ENCODE data around the gene ZNF438.
"Not testable (repeated sequence)": the region's sequence is repeated elsewhere in the genome, so short reads cannot be mapped to it uniquely, and the experiment has no call there.

The ZNF438 gene

DNA sequence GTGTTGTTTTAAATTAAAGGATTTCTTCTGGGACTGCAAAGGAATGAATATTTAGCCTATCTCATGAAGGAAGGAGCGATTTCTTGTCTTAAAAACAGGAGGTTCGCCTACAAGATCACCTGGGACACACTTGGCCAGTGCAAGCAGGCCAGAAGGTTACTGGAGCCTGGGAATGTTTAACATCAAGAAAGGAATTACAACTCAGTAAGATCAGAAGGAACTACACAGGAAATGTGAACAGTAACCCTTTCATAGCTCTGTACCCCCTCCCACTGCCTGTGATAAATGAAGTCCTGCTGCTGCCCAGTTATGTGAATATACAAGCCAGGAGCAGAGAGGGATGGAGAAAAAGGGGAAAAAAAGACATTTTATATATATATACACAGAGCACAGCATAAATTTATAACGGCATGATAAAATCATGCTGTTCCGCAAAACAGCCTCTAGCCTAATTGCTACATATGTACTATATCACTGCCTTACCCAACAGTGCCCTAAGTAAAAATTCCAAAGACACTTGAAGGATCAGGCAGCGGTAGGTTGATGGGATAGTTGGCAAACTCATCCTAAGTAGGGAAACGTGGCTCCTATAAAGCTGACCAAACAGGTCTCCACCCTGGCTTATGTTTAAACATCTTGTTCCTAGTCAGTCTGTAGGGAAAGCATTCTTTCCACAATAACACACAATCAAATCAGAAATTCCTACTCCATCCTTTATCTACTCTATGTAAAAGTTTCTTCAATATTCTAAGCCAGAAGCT, 63.8 kb downstream of the ZNF438 start:
- H3K36me3 ChIP-seq = no peaks in the 10 kb centered on the region
- no peak overlapping the region for H3K9ac ChIP-seq
- no peaks in the 10 kb centered on the region for H3K27me3 ChIP-seq
- H3K27ac ChIP-seq = no peak overlapping the region
- no peak for TF ChIP-seq Cebpa-rat (IDR thresholded peaks at IDR 0.05)
- no peak overlapping the region for H3K4me2 ChIP-seq
- H3K9me3 ChIP-seq = no peaks in the 10 kb centered on the region
- no peak overlapping the region for H3K4me3 ChIP-seq
- H4K20me1 ChIP-seq = no peaks in the 10 kb centered on the region
- H3K4me1 ChIP-seq = peaks cover 8% of the 10 kb centered on the region; the same call in 1 of the 2 replicates

DNA sequence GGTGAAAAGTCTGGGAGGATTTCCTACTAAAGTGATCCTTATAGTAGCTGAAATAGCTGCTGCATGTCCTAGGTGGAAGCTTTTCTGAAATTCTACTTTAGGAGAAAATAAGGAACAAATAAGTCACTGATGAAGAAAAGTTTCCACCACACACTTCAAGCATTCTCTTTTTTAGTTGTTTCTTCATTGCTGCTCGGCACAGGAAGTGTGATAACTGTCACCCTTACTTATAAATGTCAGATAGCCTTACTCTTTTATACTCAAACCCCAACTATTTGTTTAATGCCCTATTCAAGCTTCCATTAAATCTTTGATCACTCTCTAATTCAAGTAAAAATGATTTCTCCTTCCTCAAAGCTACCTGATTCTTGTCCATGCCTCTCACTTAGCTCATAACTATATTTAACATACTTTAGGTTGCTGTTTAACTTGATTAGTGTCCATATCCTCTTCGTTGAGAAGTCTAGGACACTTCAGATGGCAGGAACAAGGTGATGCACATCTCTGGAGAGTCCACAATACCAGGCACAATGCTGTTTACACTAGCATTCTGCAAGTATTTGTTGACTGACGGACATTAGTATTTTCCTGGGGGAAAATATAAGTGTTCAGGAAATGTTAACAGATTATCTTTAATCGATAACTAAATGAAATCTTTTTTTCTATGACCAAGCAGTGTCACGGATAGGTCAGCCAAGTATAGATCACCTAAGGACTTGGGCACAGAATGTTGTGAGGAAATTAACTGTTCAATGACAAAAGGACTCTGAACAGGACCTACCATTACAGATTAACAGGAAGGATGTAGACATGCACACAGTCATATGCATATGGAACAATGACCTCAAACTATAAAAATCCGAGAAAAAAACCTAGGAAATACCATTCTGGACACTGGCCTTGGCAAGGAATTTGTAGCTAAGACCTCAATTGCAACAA, 67.4 kb downstream of the ZNF438 start:
- no peak for TF ChIP-seq Cebpa-rat (IDR thresholded peaks at IDR 0.05)
- Histone ChIP-seq H3K9me3 (no peaks in the 10 kb centered on the region), H3K27ac (no peak overlapping the region), H3K9ac (no peak overlapping the region), H3K36me3 (no peaks in the 10 kb centered on the region), H3K4me2 (no peak overlapping the region), H3K4me3 (no peak overlapping the region), H3K4me1 (peaks cover 8% of the 10 kb centered on the region; the same call in 1 of the 2 replicates), H3K27me3 (no peaks in the 10 kb centered on the region), H4K20me1 (no peaks in the 10 kb centered on the region)

DNA sequence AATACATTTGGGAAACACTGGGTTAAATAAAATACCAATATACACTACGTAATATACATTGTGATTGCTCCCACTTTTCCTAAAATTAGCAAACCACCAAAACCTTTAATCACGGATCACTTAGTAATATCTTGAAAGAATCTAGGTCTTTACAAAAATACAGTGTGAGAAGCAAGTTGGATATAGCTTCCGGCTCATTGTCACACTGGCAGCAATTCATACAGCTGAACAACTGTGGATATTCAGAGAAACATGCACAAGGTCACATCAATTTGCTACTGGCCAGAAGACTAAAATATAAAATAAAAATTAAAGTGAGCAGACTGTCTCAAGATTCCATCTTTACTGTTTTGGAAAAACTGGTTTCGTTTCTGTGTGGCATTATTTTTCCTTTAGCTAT, 69.1 kb downstream of the ZNF438 start:
- Histone ChIP-seq H3K27ac (no peak overlapping the region), H3K4me3 (no peak overlapping the region), H3K4me2 (no peak overlapping the region), H3K9ac (no peak overlapping the region), H4K20me1 (no peaks in the 10 kb centered on the region), H3K36me3 (no peaks in the 10 kb centered on the region), H3K4me1 (peaks cover 8% of the 10 kb centered on the region; the same call in 1 of the 2 replicates), H3K27me3 (no peaks in the 10 kb centered on the region), H3K9me3 (no peaks in the 10 kb centered on the region)
- TF ChIP-seq Cebpa-rat (IDR thresholded peaks at IDR 0.05) = no peak

- no peak overlapping the region for H3K9ac ChIP-seq
- H3K4me1 ChIP-seq = peaks cover 8% of the 10 kb centered on the region; the same call in 1 of the 2 replicates
- H3K9me3 ChIP-seq = peaks cover 7% of the 10 kb centered on the region
- TF ChIP-seq Cebpa-rat (IDR thresholded peaks at IDR 0.05) = no peak
- no peak overlapping the region for H3K27ac ChIP-seq
- H4K20me1 ChIP-seq = no peaks in the 10 kb centered on the region
- H3K36me3 ChIP-seq = no peaks in the 10 kb centered on the region
- H3K4me3 ChIP-seq = no peak overlapping the region
- no peaks in the 10 kb centered on the region for H3K27me3 ChIP-seq
- H3K4me2 ChIP-seq = no peak overlapping the region
These were observed 71.8 kb downstream of the ZNF438 start for GRCh38 chr10:30959836-30960210.

GRCh38 chr10:30949218-30949617, 82.4 kb downstream of the ZNF438 start:
- H3K4me3 ChIP-seq, H3K9me3 ChIP-seq, H3K4me2 ChIP-seq, H3K27me3 ChIP-seq, H3K4me1 ChIP-seq, H3K9ac ChIP-seq, H3K36me3 ChIP-seq, H3K27ac ChIP-seq, H4K20me1 ChIP-seq: not testable (repeated sequence)

DNA sequence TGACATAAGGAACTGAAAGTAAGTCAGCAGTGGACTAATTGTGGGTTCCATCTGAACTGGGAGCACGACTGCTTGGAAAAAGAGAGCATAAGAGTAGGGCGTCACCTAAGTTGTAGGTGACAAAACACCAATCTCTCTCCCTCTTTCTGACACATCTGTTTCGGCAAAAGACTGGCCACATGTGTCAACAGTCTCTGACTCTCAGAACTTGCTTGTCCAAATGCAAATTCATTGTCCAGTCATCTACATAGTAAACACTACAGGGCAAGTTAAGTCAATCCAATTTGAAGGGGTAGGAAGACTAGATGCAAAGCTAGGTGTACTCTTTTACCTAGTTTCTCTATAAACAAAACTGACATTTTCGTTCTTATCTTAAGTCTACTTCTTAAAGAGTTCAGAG, 87.7 kb downstream of the ZNF438 start:
- Histone ChIP-seq H3K27ac (no peak overlapping the region), H3K4me1 (no peaks in the 10 kb centered on the region), H4K20me1 (no peaks in the 10 kb centered on the region), H3K27me3 (no peaks in the 10 kb centered on the region), H3K36me3 (no peaks in the 10 kb centered on the region), H3K9me3 (no peaks in the 10 kb centered on the region), H3K4me2 (no peak overlapping the region), H3K4me3 (no peak overlapping the region), H3K9ac (no peak overlapping the region)
- no peak for TF ChIP-seq Cebpa-rat (IDR thresholded peaks at IDR 0.05)

DNA sequence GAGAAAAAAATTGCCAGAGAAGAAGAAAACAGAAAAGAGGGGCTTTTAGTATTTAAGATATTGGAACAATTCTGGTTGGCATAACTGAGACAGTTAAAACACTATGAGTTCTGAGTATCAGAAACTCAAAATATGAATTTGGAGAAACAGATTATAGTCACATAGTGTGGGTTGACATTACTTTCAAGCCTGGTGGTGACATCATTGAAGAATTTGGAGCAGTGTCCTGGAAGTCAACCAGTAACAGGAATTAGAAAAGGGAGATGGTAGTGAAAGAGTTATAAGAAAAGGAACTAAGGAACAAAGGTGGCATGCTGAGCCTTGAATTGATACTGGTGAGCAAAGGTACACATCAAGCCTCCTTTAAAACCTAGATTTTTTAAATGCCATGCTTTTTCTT, 88.2 kb downstream of the ZNF438 start:
- H3K9ac ChIP-seq = no peak overlapping the region
- H3K4me1 ChIP-seq = no peaks in the 10 kb centered on the region
- H3K9me3 ChIP-seq = no peaks in the 10 kb centered on the region
- H3K27me3 ChIP-seq = no peaks in the 10 kb centered on the region
- H4K20me1 ChIP-seq = no peaks in the 10 kb centered on the region
- no peaks in the 10 kb centered on the region for H3K36me3 ChIP-seq
- H3K27ac ChIP-seq = no peak overlapping the region
- H3K4me2 ChIP-seq = no peak overlapping the region
- no peak for TF ChIP-seq Cebpa-rat (IDR thresholded peaks at IDR 0.05)
- no peak overlapping the region for H3K4me3 ChIP-seq

DNA sequence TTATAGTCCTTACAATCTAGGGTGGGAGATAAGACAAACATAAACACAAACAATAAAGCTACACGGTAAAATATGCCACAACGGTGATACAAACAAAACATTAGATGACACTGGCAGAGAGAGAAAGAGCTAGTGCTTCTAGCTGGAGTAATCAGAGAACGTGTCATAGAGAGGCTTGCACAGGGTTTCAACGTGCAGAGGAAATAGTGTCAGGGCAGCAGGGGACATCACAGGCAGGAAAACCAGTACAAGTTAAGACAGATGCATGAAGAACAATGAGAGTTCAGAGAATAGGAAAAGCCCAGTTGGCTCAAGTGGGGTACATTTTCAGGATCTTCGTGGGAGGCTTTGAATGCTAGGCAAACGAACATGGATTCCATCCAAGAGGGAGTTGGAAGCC, 91.4 kb downstream of the ZNF438 start:
- Histone ChIP-seq H3K27me3 (no peaks in the 10 kb centered on the region), H3K27ac (no peak overlapping the region), H3K9ac (no peak overlapping the region), H3K4me3 (no peak overlapping the region), H3K4me2 (no peak overlapping the region), H4K20me1 (no peaks in the 10 kb centered on the region), H3K4me1 (no peaks in the 10 kb centered on the region), H3K36me3 (no peaks in the 10 kb centered on the region), H3K9me3 (no peaks in the 10 kb centered on the region)
- TF ChIP-seq Cebpa-rat (IDR thresholded peaks at IDR 0.05) = no peak

GRCh38 chr10:30939643-30940251, 91.9 kb downstream of the ZNF438 start:
- H3K4me1 ChIP-seq = no peaks in the 10 kb centered on the region
- no peak for TF ChIP-seq Cebpa-rat (IDR thresholded peaks at IDR 0.05)
- H3K36me3 ChIP-seq = no peaks in the 10 kb centered on the region
- H3K27ac ChIP-seq = no peak overlapping the region
- no peak overlapping the region for H3K4me3 ChIP-seq
- H3K4me2 ChIP-seq = no peak overlapping the region
- H3K27me3 ChIP-seq = no peaks in the 10 kb centered on the region
- no peak overlapping the region for H3K9ac ChIP-seq
- H3K9me3 ChIP-seq = no peaks in the 10 kb centered on the region
- H4K20me1 ChIP-seq = no peaks in the 10 kb centered on the region

GRCh38 chr10:30935078-30935477, 96.6 kb downstream of the ZNF438 start:
- Histone ChIP-seq H3K27ac (no peak overlapping the region), H4K20me1 (no peaks in the 10 kb centered on the region), H3K9ac (no peak overlapping the region), H3K4me1 (no peaks in the 10 kb centered on the region), H3K9me3 (peaks cover 10% of the 10 kb centered on the region), H3K27me3 (no peaks in the 10 kb centered on the region), H3K4me3 (no peak overlapping the region), H3K36me3 (no peaks in the 10 kb centered on the region), H3K4me2 (no peak overlapping the region)
- TF ChIP-seq Cebpa-rat (IDR thresholded peaks at IDR 0.05) = no peak
